ENCODE results near the gene TCEAL3.

- TF ChIP-seq, protein P1, sequence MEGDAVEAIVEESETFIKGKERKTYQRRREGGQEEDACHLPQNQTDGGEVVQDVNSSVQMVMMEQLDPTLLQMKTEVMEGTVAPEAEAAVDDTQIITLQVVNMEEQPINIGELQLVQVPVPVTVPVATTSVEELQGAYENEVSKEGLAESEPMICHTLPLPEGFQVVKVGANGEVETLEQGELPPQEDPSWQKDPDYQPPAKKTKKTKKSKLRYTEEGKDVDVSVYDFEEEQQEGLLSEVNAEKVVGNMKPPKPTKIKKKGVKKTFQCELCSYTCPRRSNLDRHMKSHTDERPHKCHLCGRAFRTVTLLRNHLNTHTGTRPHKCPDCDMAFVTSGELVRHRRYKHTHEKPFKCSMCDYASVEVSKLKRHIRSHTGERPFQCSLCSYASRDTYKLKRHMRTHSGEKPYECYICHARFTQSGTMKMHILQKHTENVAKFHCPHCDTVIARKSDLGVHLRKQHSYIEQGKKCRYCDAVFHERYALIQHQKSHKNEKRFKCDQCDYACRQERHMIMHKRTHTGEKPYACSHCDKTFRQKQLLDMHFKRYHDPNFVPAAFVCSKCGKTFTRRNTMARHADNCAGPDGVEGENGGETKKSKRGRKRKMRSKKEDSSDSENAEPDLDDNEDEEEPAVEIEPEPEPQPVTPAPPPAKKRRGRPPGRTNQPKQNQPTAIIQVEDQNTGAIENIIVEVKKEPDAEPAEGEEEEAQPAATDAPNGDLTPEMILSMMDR (IDR thresholded peaks at IDR 0.05; ENCODE audit: insufficient read depth, low read length) = no peak
- no peak for TF ChIP-seq POLR2AphosphoS5 (IDR thresholded peaks at IDR 0.05; ENCODE audit: low read depth)
These were observed 34.6 kb upstream of the TCEAL3 start for GRCh38 chrX:103573202-103573601.
